CD8-positive, alpha-beta memory T cell (primary cell): ENCODE measurements around the gene WAPL. TPM values are rescaled to one million over a fixed set of nuclear protein-coding genes. Genes with fewer than 3 reads are reported as not detected.

ENCODE experiments used
- CTCF ChIA-PET: fragments of 350-600 bp; sonication (Branson Sonifier 250); formaldehyde crosslinking; loops from one replicate; lab custom pipeline; 2021; ENCODE audit warnings: antibody characterized with exemption; lab: Charles Lee
- POLR2A ChIA-PET: fragments of 350-600 bp; sonication (Branson Sonifier 250); formaldehyde crosslinking; loops from one replicate; lab custom pipeline; 2021; ENCODE audit warnings: antibody characterized with exemption; lab: Charles Lee
- DNase-seq, 5 donors: peaks; one replicate each; pipeline versions ENCODE4 v3.0.0 to v3.0.0-alpha.2; 2020 to 2022; ENCODE audit warnings: mixed read lengths in 1 of 5
- H3K27ac ChIP-seq: one replicate; pipeline ENCODE4 v1.7.0; 2013; ENCODE audit warnings: low read depth, mild to moderate bottlenecking, low read length, moderate library complexity
- H3K27me3 ChIP-seq: 2 replicates; pipeline ENCODE4 v1.7.0; 2013; ENCODE audit warnings: low read length, mild to moderate bottlenecking; ENCODE audit not compliant: insufficient read depth, poor library complexity, severe bottlenecking
- H3K36me3 ChIP-seq: 2 replicates; pipeline ENCODE4 v1.7.0; 2013; ENCODE audit warnings: mild to moderate bottlenecking, low read length, moderate library complexity; ENCODE audit not compliant: insufficient read depth
- H3K4me1 ChIP-seq: 2 replicates; pipeline ENCODE4 v1.7.0; 2013; ENCODE audit warnings: mild to moderate bottlenecking, low read length, moderate library complexity; ENCODE audit not compliant: insufficient read depth
- H3K4me3 ChIP-seq: 2 replicates; pipeline ENCODE4 v1.7.0; 2013; ENCODE audit warnings: mild to moderate bottlenecking, low read length
- H3K9me3 ChIP-seq: 2 replicates; pipeline ENCODE4 v1.7.0; 2013; ENCODE audit warnings: mild to moderate bottlenecking, low read length
- H3K27ac Mint-ChIP-seq, 8 donors: one replicate each; pipeline ENCODE4 v1.8.0; 2020 to 2021; ENCODE audit warnings: mixed read lengths in 8 of 8, mild to moderate bottlenecking in 6 of 8, inconsistent platforms in 3 of 8, moderate library complexity in 3 of 8
- H3K27me3 Mint-ChIP-seq, 2 donors: one replicate each; pipeline ENCODE4 v1.8.0; 2020 to 2021; ENCODE audit warnings: mixed read lengths in 2 of 2, mild to moderate bottlenecking in 1 of 2, moderate library complexity in 1 of 2
- H3K36me3 Mint-ChIP-seq, 3 donors: one replicate each; pipeline ENCODE4 v1.8.0; 2020 to 2021; ENCODE audit warnings: mixed read lengths in 3 of 3, inconsistent platforms in 1 of 3, mild to moderate bottlenecking in 1 of 3
- H3K4me1 Mint-ChIP-seq, 3 donors: one replicate each; pipeline ENCODE4 v1.8.0; 2020 to 2021; ENCODE audit warnings: mixed read lengths in 3 of 3, inconsistent platforms in 1 of 3, mild to moderate bottlenecking in 1 of 3
- H3K4me3 Mint-ChIP-seq, 7 donors: one replicate each; pipeline ENCODE4 v1.8.0; 2020 to 2021; ENCODE audit warnings: mixed read lengths in 7 of 7, mild to moderate bottlenecking in 6 of 7, moderate library complexity in 4 of 7, inconsistent platforms in 2 of 7
- H3K9me3 Mint-ChIP-seq, 5 donors: one replicate each; pipeline ENCODE4 v1.8.0; 2020 to 2022; ENCODE audit warnings: mixed read lengths in 5 of 5, mild to moderate bottlenecking in 3 of 5, moderate library complexity in 2 of 5, inconsistent platforms in 1 of 5
- polyA plus RNA-seq: library from polyadenylated mRNA; unstranded; fragments of 300-500 nt; fragmentation: Illumina TruSeq; gene quantifications from one replicate; pipeline ENCODE4 v1.2.3, GENCODE V29; 2021
- total RNA-seq, 2 experiments: library from RNA; stranded (reverse); gene quantifications; one replicate each; pipeline ENCODE4 v1.2.3, GENCODE V29; 2021

The WAPL gene
- total and polyA plus RNA-seq, 3 experiments from 2014 or later = 41.9 to 54.2 (median 49.7) TPM

GRCh38 chr10:86419101-86419500 lies 102.5 kb downstream of the WAPL start:
- H3K27me3 ChIP-seq = no peaks in the 10 kb centered on the region
- ChIA-PET POLR2A (no interaction called here), CTCF (interaction anchor here (5.2 kb wide), 1 partner anchor 19 kb away, joined by 28 read pairs; no protein-coding TSS in a partner anchor)
- H3K36me3 ChIP-seq = no peaks in the 10 kb centered on the region
- H3K4me1 ChIP-seq = peaks cover 11% of the 10 kb centered on the region
- DNase-seq = no peak
- H3K9me3 Mint-ChIP-seq = no peaks in the 10 kb centered on the region
- no peak overlapping the region for H3K27ac ChIP-seq
- peak overlapping the region in 2 of 8 donors; percentile 21 to 48 for H3K27ac Mint-ChIP-seq
- H3K27me3 Mint-ChIP-seq = peaks cover 0 to 4% of the 10 kb centered on the region in 2 donors
- peaks cover 10 to 17% (median 12%) of the 10 kb centered on the region in 3 donors for H3K4me1 Mint-ChIP-seq
- H3K4me3 Mint-ChIP-seq = no peak overlapping the region
- no peaks in the 10 kb centered on the region for H3K9me3 ChIP-seq
- H3K4me3 ChIP-seq = no peak overlapping the region
- no peaks in the 10 kb centered on the region for H3K36me3 Mint-ChIP-seq

GRCh38 chr10:86415583-86415982 lies 106.0 kb downstream of the WAPL start:
- peaks cover 46% of the 10 kb centered on the region for H3K4me1 ChIP-seq
- H3K4me3 ChIP-seq = no peak overlapping the region
- Mint-ChIP-seq H3K27ac (peak overlapping the region in 1 of 8 donors; percentile 33), H3K9me3 (no peaks in the 10 kb centered on the region), H3K27me3 (no peaks in the 10 kb centered on the region), H3K4me1 (peaks cover 41 to 47% (median 43%) of the 10 kb centered on the region in 3 donors), H3K4me3 (no peak overlapping the region), H3K36me3 (no peaks in the 10 kb centered on the region)
- H3K27ac ChIP-seq = no peak overlapping the region
- H3K36me3 ChIP-seq = no peaks in the 10 kb centered on the region
- POLR2A ChIA-PET = no interaction called here
- CTCF ChIA-PET = interaction anchor here (5.2 kb wide), 1 partner anchor 15 kb away, joined by 28 read pairs; no protein-coding TSS in a partner anchor
- no peaks in the 10 kb centered on the region for H3K9me3 ChIP-seq
- no peak for DNase-seq
- no peaks in the 10 kb centered on the region for H3K27me3 ChIP-seq

- Mint-ChIP-seq H3K36me3 (no peaks in the 10 kb centered on the region), H3K4me1 (peaks cover 42 to 49% (median 47%) of the 10 kb centered on the region in 3 donors), H3K9me3 (no peaks in the 10 kb centered on the region), H3K27ac (peak overlapping the region in 2 of 8 donors; percentile 38 to 64), H3K4me3 (peak overlapping the region in 1 of 7 donors; percentile 3), H3K27me3 (no peaks in the 10 kb centered on the region)
- DNase-seq = no peak
- Histone ChIP-seq H3K9me3 (no peaks in the 10 kb centered on the region), H3K4me3 (no peak overlapping the region), H3K27ac (no peak overlapping the region), H3K36me3 (no peaks in the 10 kb centered on the region), H3K27me3 (no peaks in the 10 kb centered on the region), H3K4me1 (peaks cover 50% of the 10 kb centered on the region)
- CTCF ChIA-PET = interaction anchor here (1.1 kb wide), 1 partner anchor 170 kb away, joined by 3 read pairs; no protein-coding TSS in a partner anchor
- POLR2A ChIA-PET = no interaction called here
Measured at GRCh38 chr10:86415116-86415515, 106.5 kb downstream of the WAPL start.

- CTCF ChIA-PET = interaction anchor here (1.0 to 4.2 kb wide), 2 partner anchors 13 to 31 kb away, joined by 3 to 55 read pairs; no protein-coding TSS in a partner anchor
- peak in 3 of 5 donors; percentile 35 to 59 (median 52) for DNase-seq
- Mint-ChIP-seq H3K36me3 (no peaks in the 10 kb centered on the region), H3K27me3 (no peaks in the 10 kb centered on the region), H3K27ac (peak overlapping the region; percentile 31 to 93 (median 72)), H3K4me1 (peaks cover 40 to 41% (median 40%) of the 10 kb centered on the region in 3 donors), H3K4me3 (peak overlapping the region; percentile 40 to 85 (median 74)), H3K9me3 (no peaks in the 10 kb centered on the region)
- Histone ChIP-seq H3K27ac (no peak overlapping the region), H3K9me3 (no peaks in the 10 kb centered on the region), H3K36me3 (no peaks in the 10 kb centered on the region), H3K27me3 (no peaks in the 10 kb centered on the region), H3K4me3 (peak overlapping the region; percentile 25), H3K4me1 (peaks cover 42% of the 10 kb centered on the region)
- POLR2A ChIA-PET = interaction anchor here (4.2 kb wide), 1 partner anchor 13 kb away, joined by 50 read pairs; no protein-coding TSS in a partner anchor
Measured at GRCh38 chr10:86413046-86413728, 108.4 kb downstream of the WAPL start.

GRCh38 chr10:86411852-86412560 lies 109.6 kb downstream of the WAPL start:
- Mint-ChIP-seq H3K27ac (peak overlapping the region; percentile 75 to 93 (median 86)), H3K4me3 (peak overlapping the region; percentile 53 to 85 (median 81)), H3K27me3 (no peaks in the 10 kb centered on the region), H3K4me1 (peaks cover 40 to 41% (median 40%) of the 10 kb centered on the region in 3 donors), H3K9me3 (no peaks in the 10 kb centered on the region), H3K36me3 (no peaks in the 10 kb centered on the region)
- ChIA-PET CTCF (interaction anchor here (4.2 kb wide), 1 partner anchor 12 kb away, joined by 55 read pairs; no protein-coding TSS in a partner anchor), POLR2A (interaction anchor here (1.0 to 4.2 kb wide), 2 partner anchors 11 to 109 kb away, joined by 3 to 50 read pairs; partner anchors contain the start of gene WAPL)
- no peak for DNase-seq
- Histone ChIP-seq H3K4me1 (peaks cover 42% of the 10 kb centered on the region), H3K36me3 (no peaks in the 10 kb centered on the region), H3K4me3 (peak overlapping the region; percentile 25), H3K27ac (no peak overlapping the region), H3K9me3 (no peaks in the 10 kb centered on the region), H3K27me3 (no peaks in the 10 kb centered on the region)

GRCh38 chr10:86411281-86411841 lies 110.2 kb downstream of the WAPL start:
- Histone ChIP-seq H3K9me3 (no peaks in the 10 kb centered on the region), H3K4me1 (peaks cover 42% of the 10 kb centered on the region), H3K4me3 (peak overlapping the region; percentile 2), H3K27ac (no peak overlapping the region), H3K27me3 (no peaks in the 10 kb centered on the region), H3K36me3 (no peaks in the 10 kb centered on the region)
- Mint-ChIP-seq H3K9me3 (no peaks in the 10 kb centered on the region), H3K27ac (peak overlapping the region; percentile 75 to 96 (median 88)), H3K4me1 (peaks cover 40 to 41% (median 40%) of the 10 kb centered on the region in 3 donors), H3K27me3 (no peaks in the 10 kb centered on the region), H3K4me3 (peak overlapping the region; percentile 15 to 85 (median 81)), H3K36me3 (no peaks in the 10 kb centered on the region)
- DNase-seq = peak in 2 of 5 donors; percentile 27 to 52
- POLR2A ChIA-PET = interaction anchor here (1.0 to 4.2 kb wide), 2 partner anchors 11 to 110 kb away, joined by 3 to 50 read pairs; partner anchors contain the start of gene WAPL
- CTCF ChIA-PET = interaction anchor here (1.0 to 4.2 kb wide), 3 partner anchors 11 to 174 kb away, joined by 3 to 55 read pairs (median 3); no protein-coding TSS in a partner anchor

GRCh38 chr10:86410542-86411124 lies 111.0 kb downstream of the WAPL start:
- Mint-ChIP-seq H3K4me1 (peaks cover 38 to 41% (median 40%) of the 10 kb centered on the region in 3 donors), H3K27ac (peak overlapping the region in 7 of 8 donors; percentile 75 to 96 (median 85)), H3K4me3 (peak overlapping the region in 4 of 7 donors; percentile 15 to 85 (median 81)), H3K27me3 (no peaks in the 10 kb centered on the region), H3K36me3 (no peaks in the 10 kb centered on the region), H3K9me3 (no peaks in the 10 kb centered on the region)
- Histone ChIP-seq H3K27ac (no peak overlapping the region), H3K36me3 (no peaks in the 10 kb centered on the region), H3K4me1 (peaks cover 42% of the 10 kb centered on the region), H3K9me3 (no peaks in the 10 kb centered on the region), H3K4me3 (peak overlapping the region; percentile 2), H3K27me3 (no peaks in the 10 kb centered on the region)
- no peak for DNase-seq
- ChIA-PET POLR2A (interaction anchor here (0.5 to 4.2 kb wide), 3 partner anchors 10 to 138 kb away, joined by 3 to 50 read pairs (median 4); partner anchors contain the start of gene WAPL), CTCF (interaction anchor here (1.0 to 4.2 kb wide), 3 partner anchors 11 to 175 kb away, joined by 3 to 55 read pairs (median 3); no protein-coding TSS in a partner anchor)
